CD4-positive, alpha-beta T cell (primary cell): ENCODE data around the gene ITGB6. TPM values are rescaled to one million over a fixed set of nuclear protein-coding genes. Genes with fewer than 3 reads are reported as not detected.
A peak's percentile ranks its signal among the peaks of the same experiment; 100 is the strongest.

Experiments
- ATAC-seq: fragments of 200-7000 bp; cut with Tn5 transposase; one replicate; pipeline ENCODE4 v1.10.0; 2022; ENCODE audit warnings: mild to moderate bottlenecking; ENCODE audit not compliant: poor library complexity
- CTCF ChIA-PET: fragments of 350-600 bp; sonication (Branson Sonifier 250); formaldehyde crosslinking; loops from one replicate; lab custom pipeline; 2021; ENCODE audit warnings: antibody characterized with exemption, inconsistent platforms; lab: Charles Lee
- POLR2A ChIA-PET: fragments of 350-600 bp; sonication (Branson Sonifier 250); formaldehyde crosslinking; loops from one replicate; lab custom pipeline; 2021; ENCODE audit warnings: antibody characterized with exemption, inconsistent platforms; lab: Charles Lee
- DNase-seq, 14 experiments: peaks; one replicate each; pipeline ENCODE4 v3.0.0-alpha.2; 2013 to 2020; ENCODE audit warnings: mixed read lengths in 2 of 14
- H3K27ac ChIP-seq, 2 donors: one replicate each; pipeline versions ENCODE4 v1.5.1 to v1.7.0; 2013; ENCODE audit warnings: low read length in 2 of 2, low read depth in 1 of 2, mild to moderate bottlenecking in 1 of 2
- H3K27me3 ChIP-seq, 2 experiments: 1 replicate in 1 of 2; 2 replicates in 1 of 2; pipeline versions ENCODE4 v1.6.1 to v1.7.0; 2013; ENCODE audit warnings: low read length in 2 of 2, control low read depth in 1 of 2, mild to moderate bottlenecking in 1 of 2, moderate library complexity in 1 of 2; ENCODE audit not compliant: insufficient read depth in 2 of 2, control insufficient read depth in 1 of 2
- H3K36me3 ChIP-seq: one replicate; pipeline ENCODE4 v1.6.1; 2013; ENCODE audit warnings: low read length, control low read depth; ENCODE audit not compliant: insufficient read depth
- H3K4me1 ChIP-seq: one replicate; pipeline ENCODE4 v1.6.1; 2013; ENCODE audit warnings: low read length, control low read depth; ENCODE audit not compliant: insufficient read depth
- H3K4me3 ChIP-seq: one replicate; pipeline ENCODE4 v1.5.1; 2013; ENCODE audit warnings: mild to moderate bottlenecking, low read length, moderate library complexity
- H3K9me3 ChIP-seq, 2 experiments: 1 replicate in 1 of 2; 2 replicates in 1 of 2; pipeline versions ENCODE4 v1.6.1 to v1.7.0; 2013; ENCODE audit warnings: low read length in 2 of 2, mild to moderate bottlenecking in 2 of 2, control low read depth in 1 of 2, moderate library complexity in 1 of 2; ENCODE audit not compliant: control insufficient read depth in 1 of 2, insufficient read depth in 1 of 2
- H3K27ac Mint-ChIP-seq: one replicate; pipeline ENCODE4 v1.8.0; 2020; ENCODE audit warnings: mixed read lengths
- H3K27me3 Mint-ChIP-seq: one replicate; pipeline ENCODE4 v1.8.0; 2021; ENCODE audit warnings: mixed read lengths
- H3K36me3 Mint-ChIP-seq: one replicate; pipeline ENCODE4 v1.8.0; 2021; ENCODE audit warnings: low read depth, mixed read lengths
- H3K4me1 Mint-ChIP-seq: one replicate; pipeline ENCODE4 v1.8.0; 2021; ENCODE audit warnings: low read depth, mixed read lengths
- H3K4me3 Mint-ChIP-seq: one replicate; pipeline ENCODE4 v1.8.0; 2020; ENCODE audit warnings: mild to moderate bottlenecking, mixed read lengths
- H3K9me3 Mint-ChIP-seq: one replicate; pipeline ENCODE4 v1.8.0; 2020; ENCODE audit warnings: mixed read lengths
- intact Hi-C, 2 experiments: fragments of 100-400 bp; cut with DNase I in 1 of 2; cut with micrococcal nuclease in 1 of 2; formaldehyde crosslinking; loops; one replicate each; pipeline versions ENCODE4 v1.15.1 to v1.9.0; 2023 to 2025; cut with DNase I, micrococcal nuclease
- total RNA-seq, 174 experiments: library from RNA in 2 of 174; stranded (reverse) in 2 of 174; gene quantifications; one replicate each; pipeline ENCODE4 v1.2.3 and lab custom pipeline; 2021 to 2026
- TF ChIP-seq, protein P1 (sequence below): fragments of 200-600 bp; IDR thresholded peaks from one replicate; pipeline ENCODE4 v1.8.0; 2022; ENCODE audit warnings: antibody characterized with exemption, mild to moderate bottlenecking

Gene ITGB6
- total RNA-seq, 2 experiments from 2014 or later, result not detected

DNA sequence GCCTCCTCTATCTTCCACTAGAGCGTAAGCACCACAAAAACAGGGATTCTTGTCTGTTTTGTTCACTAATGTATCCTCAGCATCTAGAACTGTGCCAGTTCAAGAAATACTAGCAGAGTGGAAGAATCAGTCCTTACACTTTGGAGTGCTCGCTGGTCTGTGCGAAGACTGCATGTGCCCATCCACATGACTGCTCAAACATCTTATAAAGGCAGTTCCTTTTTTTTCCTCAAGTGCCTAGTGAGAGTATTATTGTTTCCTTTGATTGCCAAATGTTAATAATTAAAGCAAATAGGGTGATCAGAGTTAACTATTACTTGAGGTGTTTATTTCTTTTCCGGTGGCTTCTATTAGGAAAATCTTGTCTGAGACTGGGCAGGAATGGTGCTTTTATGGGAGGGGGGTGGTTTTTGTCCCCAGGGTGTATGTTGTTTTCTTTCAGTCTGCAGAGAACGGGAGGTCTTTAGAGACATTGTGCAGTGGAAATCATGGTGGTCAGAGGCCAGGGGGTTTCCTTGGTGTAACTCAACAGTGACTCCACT, 45.6 kb upstream of the ITGB6 start:
- DNase-seq (no peak), ATAC-seq (no peak)
- no peaks in the 10 kb centered on the region for H3K27me3 Mint-ChIP-seq
- no peak overlapping the region for H3K4me3 ChIP-seq
- no peaks in the 10 kb centered on the region for H3K27me3 ChIP-seq
- ChIA-PET POLR2A (no interaction called here), CTCF (interaction anchor here (0.7 kb wide), 1 partner anchor 721 kb away, joined by 3 read pairs; no protein-coding TSS in a partner anchor)
- H3K36me3 ChIP-seq, result no peaks in the 10 kb centered on the region
- H3K4me1 ChIP-seq, result no peaks in the 10 kb centered on the region
- intact Hi-C loops, result no loop called here
- H3K4me3 Mint-ChIP-seq, result no peak overlapping the region
- no peaks in the 10 kb centered on the region for H3K9me3 Mint-ChIP-seq
- no peak overlapping the region for H3K27ac ChIP-seq
- H3K36me3 Mint-ChIP-seq, result no peaks in the 10 kb centered on the region
- TF ChIP-seq, protein P1, sequence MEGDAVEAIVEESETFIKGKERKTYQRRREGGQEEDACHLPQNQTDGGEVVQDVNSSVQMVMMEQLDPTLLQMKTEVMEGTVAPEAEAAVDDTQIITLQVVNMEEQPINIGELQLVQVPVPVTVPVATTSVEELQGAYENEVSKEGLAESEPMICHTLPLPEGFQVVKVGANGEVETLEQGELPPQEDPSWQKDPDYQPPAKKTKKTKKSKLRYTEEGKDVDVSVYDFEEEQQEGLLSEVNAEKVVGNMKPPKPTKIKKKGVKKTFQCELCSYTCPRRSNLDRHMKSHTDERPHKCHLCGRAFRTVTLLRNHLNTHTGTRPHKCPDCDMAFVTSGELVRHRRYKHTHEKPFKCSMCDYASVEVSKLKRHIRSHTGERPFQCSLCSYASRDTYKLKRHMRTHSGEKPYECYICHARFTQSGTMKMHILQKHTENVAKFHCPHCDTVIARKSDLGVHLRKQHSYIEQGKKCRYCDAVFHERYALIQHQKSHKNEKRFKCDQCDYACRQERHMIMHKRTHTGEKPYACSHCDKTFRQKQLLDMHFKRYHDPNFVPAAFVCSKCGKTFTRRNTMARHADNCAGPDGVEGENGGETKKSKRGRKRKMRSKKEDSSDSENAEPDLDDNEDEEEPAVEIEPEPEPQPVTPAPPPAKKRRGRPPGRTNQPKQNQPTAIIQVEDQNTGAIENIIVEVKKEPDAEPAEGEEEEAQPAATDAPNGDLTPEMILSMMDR, result no peak
- H3K9me3 ChIP-seq, result no peaks in the 10 kb centered on the region
- H3K4me1 Mint-ChIP-seq, result no peaks in the 10 kb centered on the region
- no peak overlapping the region for H3K27ac Mint-ChIP-seq

DNA sequence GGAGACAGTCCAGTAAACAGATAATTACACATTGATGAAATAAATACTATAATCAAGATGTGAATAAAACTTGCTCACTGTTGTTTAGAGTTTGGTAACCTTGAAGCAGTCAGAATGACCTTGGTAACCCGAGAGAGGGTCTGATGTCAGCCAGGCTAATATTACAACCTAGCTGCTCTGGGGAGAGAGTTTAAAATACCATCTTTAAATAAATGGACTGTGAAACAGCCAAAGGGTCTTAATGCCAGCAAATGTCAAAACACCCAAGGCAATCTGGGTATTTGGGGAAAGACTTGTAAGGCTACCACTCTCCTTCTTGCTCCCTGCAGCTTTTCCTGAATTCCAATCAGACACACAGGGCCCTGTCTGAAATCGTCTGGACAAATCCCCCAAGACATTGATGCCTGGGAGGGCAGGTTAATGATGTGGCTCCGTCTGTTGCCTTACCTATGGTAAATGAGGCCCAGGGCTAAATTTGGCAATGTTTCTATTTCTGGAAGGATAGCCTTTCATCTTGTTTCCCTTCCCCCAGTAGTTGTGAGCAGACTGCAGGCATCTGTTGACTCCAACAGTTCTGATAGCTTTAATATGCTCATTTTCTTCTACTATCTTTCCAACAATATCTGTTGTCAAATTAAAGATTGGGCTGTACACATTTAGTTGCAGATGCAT, 43.0 kb upstream of the ITGB6 start:
- POLR2A ChIA-PET, result no interaction called here
- DNase-seq, result no peak
- intact Hi-C loops, result no loop called here
- no peaks in the 10 kb centered on the region for H3K9me3 Mint-ChIP-seq
- H3K27me3 ChIP-seq, result no peaks in the 10 kb centered on the region
- no peak overlapping the region for H3K27ac ChIP-seq
- H3K4me1 ChIP-seq, result no peaks in the 10 kb centered on the region
- no peak for ATAC-seq
- TF ChIP-seq, protein P1, result no peak
- CTCF ChIA-PET, result no interaction called here
- H3K36me3 Mint-ChIP-seq, result no peaks in the 10 kb centered on the region
- H3K27ac Mint-ChIP-seq, result no peak overlapping the region
- H3K4me3 ChIP-seq, result no peak overlapping the region
- H3K4me1 Mint-ChIP-seq, result no peaks in the 10 kb centered on the region
- H3K9me3 ChIP-seq, result no peaks in the 10 kb centered on the region
- no peak overlapping the region for H3K4me3 Mint-ChIP-seq
- no peaks in the 10 kb centered on the region for H3K27me3 Mint-ChIP-seq
- H3K36me3 ChIP-seq, result no peaks in the 10 kb centered on the region

DNA sequence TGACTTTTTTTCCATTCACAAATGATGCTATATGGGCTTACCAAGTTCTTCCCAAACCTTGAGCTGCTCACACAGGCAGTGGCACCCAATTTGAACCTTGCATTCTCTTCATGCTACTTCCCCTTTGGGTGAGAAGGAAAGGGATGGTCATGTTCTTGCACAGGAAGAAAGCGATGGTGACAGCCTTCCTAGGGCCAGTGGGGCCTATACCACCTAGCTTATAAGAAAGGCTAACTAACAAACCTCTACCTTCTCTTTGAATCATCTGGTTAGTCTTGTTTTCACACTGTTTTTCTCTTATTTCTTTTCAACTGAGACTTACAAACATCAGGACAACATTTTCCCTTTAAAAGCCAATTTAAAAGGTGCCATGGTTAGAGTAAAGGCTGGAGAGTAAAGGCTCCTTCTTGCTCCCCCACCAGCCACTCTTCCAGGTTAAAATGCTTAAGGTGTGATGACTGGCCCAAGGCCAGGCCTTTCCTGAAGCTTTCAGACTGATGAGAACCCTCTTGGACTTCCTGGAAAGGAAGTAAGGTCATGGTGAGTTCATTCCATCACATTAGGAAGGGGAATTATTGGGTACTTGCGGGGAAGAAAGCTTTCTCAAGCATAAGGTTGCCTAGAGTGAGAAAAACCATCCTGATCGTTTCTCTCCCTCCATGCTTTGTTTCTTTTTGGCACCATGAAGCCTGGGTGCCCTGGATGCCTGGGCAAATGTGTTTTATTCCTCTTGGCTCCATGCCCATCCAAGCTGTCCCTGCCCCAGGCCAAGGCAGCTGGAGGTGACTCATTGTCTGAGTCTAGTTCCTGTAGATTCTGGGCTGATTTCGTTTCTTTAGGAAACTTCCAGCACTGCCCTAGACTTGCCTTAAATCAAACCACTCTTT, 41.4 kb upstream of the ITGB6 start:
- H3K4me1 ChIP-seq, result no peaks in the 10 kb centered on the region
- no peak overlapping the region for H3K4me3 ChIP-seq
- ChIA-PET POLR2A (no interaction called here), CTCF (no interaction called here)
- Mint-ChIP-seq H3K4me3 (no peak overlapping the region), H3K4me1 (no peaks in the 10 kb centered on the region), H3K27ac (no peak overlapping the region), H3K9me3 (no peaks in the 10 kb centered on the region), H3K36me3 (no peaks in the 10 kb centered on the region), H3K27me3 (no peaks in the 10 kb centered on the region)
- H3K27me3 ChIP-seq, result no peaks in the 10 kb centered on the region
- no peaks in the 10 kb centered on the region for H3K36me3 ChIP-seq
- H3K9me3 ChIP-seq, result no peaks in the 10 kb centered on the region
- H3K27ac ChIP-seq, result no peak overlapping the region
- DNase-seq (peak in 2 of 14 experiments; percentile 13 to 26), ATAC-seq (no peak)
- TF ChIP-seq, protein P1, result no peak
- intact Hi-C loops, result no loop called here
